ENCODE measurements around the gene CALML5. TPM values are rescaled to one million over a fixed set of nuclear protein-coding genes. Genes with fewer than 3 reads are reported as not detected.

Gene CALML5
- total and polyA plus RNA-seq, 9 of the 15 experiments (the other 6 are each of a cell fraction or from before 2014, with no cell fraction given), result not detected

DNA sequence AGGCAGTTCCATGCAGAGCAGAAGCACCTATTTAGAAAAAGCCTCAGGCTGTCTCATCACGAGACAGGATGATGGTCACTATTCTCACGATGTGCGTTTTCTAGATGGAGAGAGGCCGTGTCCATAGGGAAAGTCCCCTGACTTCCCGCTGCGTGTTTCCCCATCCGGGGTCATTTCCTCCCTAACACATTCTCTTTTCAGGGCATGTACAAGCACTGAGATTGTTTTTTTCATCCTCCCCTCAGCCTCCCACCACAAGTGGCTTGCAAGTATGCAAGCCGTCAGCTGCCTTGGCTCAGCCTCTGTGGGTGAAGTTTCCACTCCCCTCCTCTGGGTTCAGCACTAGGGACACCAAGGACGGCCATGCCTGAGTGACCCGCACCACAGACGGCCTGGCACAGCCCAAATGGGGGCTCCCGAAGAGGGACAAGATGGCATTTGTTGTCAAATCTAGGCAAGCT lies 2.7 kb upstream of the CALML5 start:
- POLR2A ChIA-PET, result interaction anchor here (1.5 to 1.8 kb wide), 2 partner anchors 8 to 13 kb away, joined by 3 to 7 read pairs; no protein-coding TSS in a partner anchor
- H3K27ac ChIP-seq (ENCODE audit: extremely low read depth, low read depth, low read length), result no peak overlapping the region
- TF ChIP-seq CREBBP (IDR thresholded peaks at IDR 0.05; ENCODE audit: low read depth, low read length), result no peak
- no peak for TF ChIP-seq ZNF512 (tag; IDR thresholded peaks at IDR 0.05)
- no peak for TF ChIP-seq RBM14 (IDR thresholded peaks at IDR 0.05; ENCODE audit: borderline replicate concordance, insufficient read depth, low read depth, low read length)
- TF ChIP-seq MAZ (CRISPR knock-in tag; conservative IDR thresholded peaks at IDR 0.05 in 1 of 2, IDR thresholded peaks at IDR 0.05 in 1 of 2), result no peak
- no peak for TF ChIP-seq HMGXB4 (CRISPR knock-in tag; IDR thresholded peaks at IDR 0.05)
- TF ChIP-seq, protein P1, sequence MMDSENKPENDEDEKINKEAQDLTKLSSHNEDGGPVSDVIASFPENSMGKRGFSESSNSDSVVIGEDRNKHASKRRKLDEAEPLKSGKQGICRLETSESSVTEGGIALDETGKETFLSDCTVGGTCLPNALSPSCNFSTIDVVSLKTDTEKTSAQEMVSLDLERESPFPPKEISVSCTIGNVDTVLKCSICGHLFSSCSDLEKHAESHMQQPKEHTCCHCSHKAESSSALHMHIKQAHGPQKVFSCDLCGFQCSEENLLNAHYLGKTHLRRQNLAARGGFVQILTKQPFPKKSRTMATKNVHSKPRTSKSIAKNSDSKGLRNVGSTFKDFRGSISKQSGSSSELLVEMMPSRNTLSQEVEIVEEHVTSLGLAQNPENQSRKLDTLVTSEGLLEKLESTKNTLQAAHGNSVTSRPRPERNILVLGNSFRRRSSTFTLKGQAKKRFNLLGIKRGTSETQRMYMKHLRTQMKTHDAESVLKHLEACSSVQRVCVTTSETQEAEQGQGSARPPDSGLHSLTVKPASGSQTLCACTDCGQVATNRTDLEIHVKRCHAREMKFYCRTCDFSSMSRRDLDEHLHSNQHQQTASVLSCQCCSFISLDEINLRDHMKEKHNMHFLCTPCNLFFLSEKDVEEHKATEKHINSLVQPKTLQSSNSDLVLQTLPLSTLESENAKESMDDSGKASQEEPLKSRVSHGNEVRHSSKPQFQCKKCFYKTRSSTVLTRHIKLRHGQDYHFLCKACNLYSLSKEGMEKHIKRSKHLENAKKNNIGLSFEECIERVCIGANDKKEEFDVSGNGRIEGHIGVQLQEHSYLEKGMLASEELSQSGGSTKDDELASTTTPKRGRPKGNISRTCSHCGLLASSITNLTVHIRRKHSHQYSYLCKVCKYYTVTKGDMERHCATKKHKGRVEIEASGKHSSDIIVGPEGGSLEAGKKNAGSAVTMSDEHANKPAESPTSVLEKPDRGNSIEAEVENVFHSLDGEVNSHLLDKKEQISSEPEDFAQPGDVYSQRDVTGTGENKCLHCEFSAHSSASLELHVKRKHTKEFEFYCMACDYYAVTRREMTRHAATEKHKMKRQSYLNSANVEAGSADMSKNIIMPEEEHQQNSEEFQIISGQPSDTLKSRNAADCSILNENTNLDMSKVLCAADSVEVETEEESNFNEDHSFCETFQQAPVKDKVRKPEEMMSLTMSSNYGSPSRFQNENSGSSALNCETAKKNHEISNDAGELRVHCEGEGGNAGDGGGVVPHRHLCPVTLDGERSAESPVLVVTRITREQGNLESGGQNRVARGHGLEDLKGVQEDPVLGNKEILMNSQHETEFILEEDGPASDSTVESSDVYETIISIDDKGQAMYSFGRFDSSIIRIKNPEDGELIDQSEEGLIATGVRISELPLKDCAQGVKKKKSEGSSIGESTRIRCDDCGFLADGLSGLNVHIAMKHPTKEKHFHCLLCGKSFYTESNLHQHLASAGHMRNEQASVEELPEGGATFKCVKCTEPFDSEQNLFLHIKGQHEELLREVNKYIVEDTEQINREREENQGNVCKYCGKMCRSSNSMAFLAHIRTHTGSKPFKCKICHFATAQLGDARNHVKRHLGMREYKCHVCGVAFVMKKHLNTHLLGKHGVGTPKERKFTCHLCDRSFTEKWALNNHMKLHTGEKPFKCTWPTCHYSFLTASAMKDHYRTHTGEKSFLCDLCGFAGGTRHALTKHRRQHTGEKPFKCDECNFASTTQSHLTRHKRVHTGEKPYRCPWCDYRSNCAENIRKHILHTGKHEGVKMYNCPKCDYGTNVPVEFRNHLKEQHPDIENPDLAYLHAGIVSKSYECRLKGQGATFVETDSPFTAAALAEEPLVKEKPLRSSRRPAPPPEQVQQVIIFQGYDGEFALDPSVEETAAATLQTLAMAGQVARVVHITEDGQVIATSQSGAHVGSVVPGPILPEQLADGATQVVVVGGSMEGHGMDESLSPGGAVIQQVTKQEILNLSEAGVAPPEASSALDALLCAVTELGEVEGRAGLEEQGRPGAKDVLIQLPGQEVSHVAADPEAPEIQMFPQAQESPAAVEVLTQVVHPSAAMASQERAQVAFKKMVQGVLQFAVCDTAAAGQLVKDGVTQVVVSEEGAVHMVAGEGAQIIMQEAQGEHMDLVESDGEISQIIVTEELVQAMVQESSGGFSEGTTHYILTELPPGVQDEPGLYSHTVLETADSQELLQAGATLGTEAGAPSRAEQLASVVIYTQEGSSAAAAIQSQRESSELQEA (IDR thresholded peaks at IDR 0.05; ENCODE audit: low read depth), result no peak
- TF ChIP-seq, protein P2, sequence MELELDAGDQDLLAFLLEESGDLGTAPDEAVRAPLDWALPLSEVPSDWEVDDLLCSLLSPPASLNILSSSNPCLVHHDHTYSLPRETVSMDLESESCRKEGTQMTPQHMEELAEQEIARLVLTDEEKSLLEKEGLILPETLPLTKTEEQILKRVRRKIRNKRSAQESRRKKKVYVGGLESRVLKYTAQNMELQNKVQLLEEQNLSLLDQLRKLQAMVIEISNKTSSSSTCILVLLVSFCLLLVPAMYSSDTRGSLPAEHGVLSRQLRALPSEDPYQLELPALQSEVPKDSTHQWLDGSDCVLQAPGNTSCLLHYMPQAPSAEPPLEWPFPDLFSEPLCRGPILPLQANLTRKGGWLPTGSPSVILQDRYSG (tag; conservative IDR thresholded peaks at IDR 0.05; ENCODE audit: low read depth), result no peak
- no peak for TF ChIP-seq ZKSCAN3 (CRISPR knock-in tag; IDR thresholded peaks at IDR 0.05)

More for the DNA sequence above, 2.7 kb upstream of the CALML5 start:
- ATAC-seq (no peak; the same call in 2 of the 3 replicates), DNase-seq (ENCODE audit: extremely low read depth in 1 of 4, low spot score in 3 of 4) (no peak), FAIRE-seq (no peak)
- intact Hi-C loops (cut with micrococcal nuclease), result no loop called here
- no peaks in the 10 kb centered on the region for H3K36me3 ChIP-seq (ENCODE audit: control insufficient read depth, insufficient read depth, low read length)
- H3K4me3 ChIP-seq, result no peak overlapping the region
- WGBS (ENCODE audit: insufficient coverage, low coverage, missing lambda C conversion rate), result 25% methylated on average over 12 of the region's 12 CpGs
- no peaks in the 10 kb centered on the region; the same call in 1 of the 2 replicates for H4K20me1 ChIP-seq (replicated peaks; ENCODE audit: control insufficient read depth, insufficient read depth, low read length)
- peaks cover 0 to 23% of the 10 kb centered on the region in 2 experiments; a peak in 3 of 5 replicates for H3K27me3 ChIP-seq (ENCODE audit: control insufficient read depth in 2 of 2, insufficient read depth in 2 of 2, low read length in 2 of 2)
- H3K9me3 ChIP-seq (replicated peaks; ENCODE audit: control insufficient read depth, insufficient read depth, low read depth, low read length), result no peaks in the 10 kb centered on the region
- no peaks in the 10 kb centered on the region for H3K79me2 ChIP-seq (ENCODE audit: control insufficient read depth, insufficient read depth, low read length)
- H3K9ac ChIP-seq (ENCODE audit: insufficient read depth in 1 of 2, low read depth in 2 of 2, low read length in 2 of 2), result 0 out of 4 replicates have a peak overlapping the region, but pooled peaks of 1 of the 2 experiments have one; percentile 17
- BruUV-seq (replicated peaks), result no TSS peak
- CTCF ChIA-PET (ENCODE audit: low intra/inter-chr PET ratio), result no interaction called here
- H2AFZ ChIP-seq (ENCODE audit: low read depth, low read length), result no peak overlapping the region
- no peaks in the 10 kb centered on the region for H3K9me1 ChIP-seq (ENCODE audit: control insufficient read depth, insufficient read depth, low read length)
- in situ Hi-C loops (cut with MboI), result no loop called here
- H3K4me1 ChIP-seq (replicated peaks in 1 of 2; ENCODE audit: control insufficient read depth in 2 of 2, insufficient read depth in 2 of 2, low read length in 2 of 2), result peaks cover 0 to 37% of the 10 kb centered on the region in 2 experiments; a peak in 2 of 5 replicates
- no peak overlapping the region; the same call in 1 of the 2 replicates for H3K4me2 ChIP-seq (ENCODE audit: insufficient read depth, low read length)
